ENCODE measurements around the gene MTCH1.
"Not testable (repeated sequence)": the region's sequence is repeated elsewhere in the genome, so short reads cannot be mapped to it uniquely, and the experiment has no call there.

Gene MTCH1

DNA sequence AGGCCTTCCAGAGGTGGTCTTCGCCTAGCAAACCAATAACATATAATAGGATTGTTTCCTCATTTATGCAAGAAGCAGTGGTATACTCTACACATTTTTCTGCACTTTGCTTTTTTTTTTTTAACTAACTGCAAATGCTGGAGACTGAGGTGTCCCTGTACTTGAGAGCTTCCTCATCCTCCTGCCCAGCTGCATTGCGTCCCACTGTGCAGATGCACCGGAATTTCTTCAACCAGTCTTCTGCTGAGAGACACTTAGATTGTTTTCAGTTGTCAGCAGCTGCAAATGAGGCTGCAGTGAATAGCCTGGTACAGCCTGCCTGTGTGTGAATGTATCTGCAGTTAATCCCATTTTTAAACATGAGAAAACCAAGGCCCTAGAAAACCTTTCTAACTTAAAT, 31.0 kb upstream of the MTCH1 start:
- DNase-seq: no peak

GRCh38 chr6:37015532-37015931, 29.5 kb upstream of the MTCH1 start:
- DNase-seq: no peak

GRCh38 chr6:37014667-37015066, 28.7 kb upstream of the MTCH1 start:
- no peak for DNase-seq

DNA sequence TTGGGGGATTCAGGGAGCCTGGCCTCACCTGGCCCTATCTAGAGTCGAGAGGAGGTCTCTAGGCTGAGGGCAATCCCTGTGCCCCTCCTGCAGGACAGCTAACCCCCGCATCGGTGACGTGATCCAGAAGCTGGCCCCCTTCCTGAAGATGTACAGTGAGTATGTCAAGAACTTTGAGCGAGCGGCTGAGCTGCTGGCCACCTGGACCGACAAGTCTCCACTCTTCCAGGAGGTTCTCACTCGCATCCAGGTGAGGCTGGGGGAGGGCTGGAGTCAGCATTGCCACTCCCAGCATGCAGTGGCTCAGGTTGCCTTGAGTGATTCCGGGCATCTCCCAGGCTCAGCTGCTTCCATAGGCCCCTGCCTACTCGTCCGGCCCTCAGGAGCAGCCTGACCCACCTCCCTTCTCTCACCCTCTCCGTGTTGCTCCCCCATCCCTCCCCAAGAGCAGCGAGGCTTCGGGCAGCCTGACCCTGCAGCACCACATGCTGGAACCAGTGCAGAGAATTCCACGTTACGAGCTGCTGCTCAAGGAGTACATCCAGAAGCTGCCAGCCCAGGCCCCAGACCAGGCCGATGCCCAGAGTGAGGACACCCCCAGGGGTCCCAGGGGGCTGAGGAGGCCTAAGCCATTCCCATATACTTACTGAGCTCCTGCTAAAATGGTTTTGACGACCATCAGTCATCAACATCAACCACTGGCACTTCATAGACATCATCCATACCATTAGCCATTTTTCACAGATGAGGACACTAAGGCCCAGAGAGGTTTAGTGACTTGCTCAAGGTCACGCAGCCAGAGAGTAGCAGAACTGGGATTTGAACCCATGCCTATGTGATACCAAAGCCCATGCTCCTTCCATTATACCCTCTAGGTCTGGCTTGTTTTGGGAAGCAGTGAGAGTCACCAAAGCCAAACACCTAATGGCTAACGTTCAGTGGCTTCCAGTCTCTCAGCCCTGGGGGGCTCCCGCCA, 27.8 kb upstream of the MTCH1 start:
- DNase-seq: no peak

GRCh38 chr6:37011656-37012378, 25.8 kb upstream of the MTCH1 start:
- DNase-seq: no peak

DNA sequence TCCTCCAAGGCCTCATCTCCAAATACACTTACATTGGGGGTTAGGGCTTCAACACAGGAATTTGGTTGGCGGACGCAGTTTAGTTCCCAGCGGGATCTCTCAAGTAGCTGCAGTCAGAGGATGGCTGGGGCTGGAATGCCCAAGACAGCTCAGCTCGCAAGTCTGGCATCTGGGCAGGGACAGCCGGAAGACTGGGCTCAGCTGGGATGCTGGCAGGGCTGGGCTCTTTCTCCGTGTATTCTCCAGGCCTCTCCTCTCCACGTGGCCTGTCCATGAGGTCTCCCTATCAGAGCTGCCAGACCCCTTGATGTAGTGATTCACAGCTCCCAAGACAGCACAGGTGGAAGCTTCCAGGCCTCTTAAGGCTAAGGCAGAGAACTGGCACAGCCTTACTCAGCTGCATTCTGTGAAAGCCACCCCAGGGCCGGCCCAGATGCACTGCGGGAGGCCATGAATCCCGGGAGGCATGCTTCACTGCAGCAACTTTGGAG, 24.5 kb upstream of the MTCH1 start:
- DNase-seq: no peak

- no peak for DNase-seq
These were observed 22.8 kb upstream of the MTCH1 start for GRCh38 chr6:37008484-37009465.

- DNase-seq: no peak
These were observed 21.5 kb upstream of the MTCH1 start for GRCh38 chr6:37007340-37008043.

DNA sequence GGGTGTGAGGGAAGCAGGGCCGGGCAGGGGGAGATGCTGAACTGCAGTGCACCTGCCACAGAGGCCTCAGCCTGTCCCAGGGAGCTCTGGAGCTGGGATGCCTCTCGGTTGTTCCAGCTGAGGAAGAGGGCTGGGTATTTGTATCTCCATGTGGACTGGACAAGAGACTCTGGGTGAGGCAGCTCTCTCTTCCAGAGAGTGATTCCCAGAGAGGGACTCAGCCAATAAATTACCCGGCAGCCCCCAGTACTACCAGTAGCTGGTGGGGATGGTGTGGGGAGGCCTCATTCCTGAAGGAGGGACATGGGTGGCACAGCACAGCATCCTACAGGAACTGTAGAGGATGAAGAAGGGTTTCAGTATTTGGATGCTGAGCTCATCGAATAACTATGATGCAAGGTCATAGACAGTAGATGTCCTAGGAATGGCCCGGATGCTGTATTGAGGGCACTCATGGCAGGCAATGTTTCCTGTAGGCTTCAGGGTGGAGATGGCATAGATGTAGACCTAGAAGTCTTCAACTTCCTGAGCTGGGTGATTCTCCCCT, 20.9 kb upstream of the MTCH1 start:
- no peak for DNase-seq

- no peak for DNase-seq
These were observed 20.0 kb upstream of the MTCH1 start for GRCh38 chr6:37005827-37006567.

- DNase-seq: no peak
These were observed 19.2 kb upstream of the MTCH1 start, which contains the start of gene FGD2 for GRCh38 chr6:37005061-37005810. TSS of gene FGD2 (plus strand) at chr6:37005655. CDS start at chr6:37005818, 163 bp downstream.

DNA sequence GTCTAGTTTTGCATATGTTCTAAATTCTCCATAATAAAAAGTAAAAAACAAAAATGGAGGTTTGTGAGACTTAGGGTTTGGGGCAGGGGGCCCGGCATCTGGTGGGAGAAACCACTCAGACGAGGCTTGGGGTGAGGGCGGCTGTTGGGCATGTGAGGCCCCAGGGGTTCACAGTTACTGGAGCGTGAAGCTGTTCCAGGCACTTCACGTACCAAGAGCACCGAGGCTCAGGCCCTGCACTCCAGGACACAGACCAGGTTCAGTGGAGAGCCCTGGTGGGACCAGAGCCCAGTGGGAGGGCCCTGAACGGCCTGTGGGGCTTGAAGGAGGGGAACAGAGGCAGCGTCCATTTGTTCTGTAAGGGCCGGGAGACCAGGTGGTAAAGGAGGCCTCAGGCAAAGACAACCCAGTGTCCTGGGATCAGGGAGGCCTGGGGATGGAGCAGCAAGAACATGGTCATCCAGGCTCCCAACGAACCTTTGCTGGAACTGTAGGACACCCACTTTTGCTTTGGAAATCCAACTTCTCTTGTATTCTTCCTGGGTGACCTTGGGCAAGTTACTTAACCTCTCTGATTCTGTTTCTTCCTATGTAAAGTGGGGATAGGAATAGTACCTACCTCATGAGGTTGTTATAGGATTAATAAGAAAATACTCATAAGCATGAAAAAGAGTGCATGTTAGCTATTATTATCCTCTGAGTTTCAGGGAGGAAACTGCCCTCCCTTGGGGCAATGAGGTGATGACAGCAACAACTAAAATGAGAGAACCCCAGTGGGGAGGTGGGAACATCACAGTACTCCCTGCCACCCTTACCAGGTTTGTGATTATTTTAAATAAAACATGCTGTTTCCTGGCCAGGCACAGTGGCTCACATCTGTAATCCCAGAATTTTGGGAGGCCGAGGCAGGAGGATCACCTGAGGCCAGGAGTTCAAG, 18.3 kb upstream of the MTCH1 start:
- DNase-seq: no peak

- no peak for DNase-seq
These were observed 13.7 kb upstream of the MTCH1 start for GRCh38 chr6:36999751-37000125.

DNA sequence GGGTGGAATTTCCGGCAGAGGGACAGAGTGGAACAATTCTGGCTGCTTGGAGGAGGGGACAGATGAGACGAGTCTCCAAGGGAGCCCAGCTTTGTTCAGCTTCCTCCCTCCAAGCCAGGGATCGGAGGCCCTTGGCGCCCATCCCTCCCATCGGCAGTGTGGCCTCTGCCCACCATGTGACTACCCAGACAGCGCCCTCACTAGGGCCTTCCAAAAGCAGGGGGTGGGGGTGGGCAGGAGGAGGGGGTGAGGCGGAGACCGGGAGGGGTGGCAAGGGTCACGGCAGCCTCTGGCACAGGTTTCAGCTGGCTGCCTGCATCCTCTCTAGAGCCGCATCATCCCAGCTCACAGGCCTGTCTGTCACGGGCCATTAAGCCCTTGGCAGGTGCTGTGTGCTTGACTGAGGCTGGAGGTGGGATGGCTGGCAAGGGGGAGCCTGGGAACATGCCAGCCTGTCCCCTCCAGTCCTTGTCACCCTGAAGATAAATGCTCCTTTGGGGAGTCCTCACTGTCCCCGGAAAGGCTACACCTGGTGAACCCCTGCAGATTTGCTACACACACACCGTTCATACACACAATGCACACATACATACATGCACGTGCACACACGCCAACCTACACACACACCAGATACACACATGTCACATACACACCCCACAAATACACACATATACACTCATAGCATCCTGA, 13.2 kb upstream of the MTCH1 start:
- DNase-seq: no peak

GRCh38 chr6:36998723-36999038, 12.7 kb upstream of the MTCH1 start:
- no peak for DNase-seq

DNA sequence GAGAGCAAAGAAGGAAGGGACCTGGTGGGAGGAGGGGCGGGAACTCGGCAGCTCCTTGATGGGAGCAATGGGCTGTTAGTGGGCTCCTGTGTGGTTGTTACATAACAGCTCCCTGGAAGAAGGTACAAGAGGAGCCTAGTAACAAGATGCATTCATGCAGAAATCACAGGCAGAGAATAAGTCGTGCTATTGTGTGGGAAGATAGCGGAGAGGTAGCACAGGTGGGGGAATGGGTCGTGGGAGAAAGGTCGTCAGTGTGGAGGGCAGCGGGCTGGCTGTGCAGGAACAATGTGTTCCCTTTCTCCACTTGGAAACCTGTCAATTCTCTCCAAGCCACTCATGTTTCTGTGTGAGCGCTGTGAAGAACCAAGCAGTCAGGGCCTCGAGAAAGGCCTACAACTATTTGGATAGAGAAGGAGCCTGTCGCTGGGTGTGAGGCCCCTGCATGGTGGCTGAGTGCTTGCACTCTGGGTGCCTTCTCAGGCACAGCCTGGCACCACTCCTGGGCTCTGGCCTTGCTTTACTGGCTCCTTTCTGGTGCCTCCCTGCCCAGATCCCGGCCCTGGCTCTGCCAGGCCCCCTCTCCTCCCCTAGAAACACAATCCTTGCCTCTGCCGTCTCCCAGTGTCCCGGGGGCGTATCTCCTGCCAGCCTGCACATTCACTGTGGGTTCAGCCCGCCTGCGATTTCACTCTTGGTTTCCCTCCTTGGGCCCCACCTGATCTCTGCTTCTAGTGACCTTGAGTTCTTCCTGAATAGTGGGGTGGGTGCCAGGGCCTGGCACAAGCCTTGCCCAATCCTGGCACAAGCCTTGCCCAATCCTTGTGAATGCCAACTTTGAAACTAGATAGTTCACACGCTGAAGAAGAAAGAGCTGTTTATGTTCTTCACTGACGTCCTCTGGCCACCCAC, 12.1 kb upstream of the MTCH1 start:
- DNase-seq: no peak

GRCh38 chr6:36990401-36990800, 4.4 kb upstream of the MTCH1 start:
- DNase-seq: not testable (repeated sequence)

Measured in activated T-cell treated with anti-CD3 and anti-CD28 coated beads, Interleukin-2, amount 50 U/mL, for 1 hour (primary cell).